Measurements from ENCODE around the gene KCNN1.

Gene KCNN1

DNA sequence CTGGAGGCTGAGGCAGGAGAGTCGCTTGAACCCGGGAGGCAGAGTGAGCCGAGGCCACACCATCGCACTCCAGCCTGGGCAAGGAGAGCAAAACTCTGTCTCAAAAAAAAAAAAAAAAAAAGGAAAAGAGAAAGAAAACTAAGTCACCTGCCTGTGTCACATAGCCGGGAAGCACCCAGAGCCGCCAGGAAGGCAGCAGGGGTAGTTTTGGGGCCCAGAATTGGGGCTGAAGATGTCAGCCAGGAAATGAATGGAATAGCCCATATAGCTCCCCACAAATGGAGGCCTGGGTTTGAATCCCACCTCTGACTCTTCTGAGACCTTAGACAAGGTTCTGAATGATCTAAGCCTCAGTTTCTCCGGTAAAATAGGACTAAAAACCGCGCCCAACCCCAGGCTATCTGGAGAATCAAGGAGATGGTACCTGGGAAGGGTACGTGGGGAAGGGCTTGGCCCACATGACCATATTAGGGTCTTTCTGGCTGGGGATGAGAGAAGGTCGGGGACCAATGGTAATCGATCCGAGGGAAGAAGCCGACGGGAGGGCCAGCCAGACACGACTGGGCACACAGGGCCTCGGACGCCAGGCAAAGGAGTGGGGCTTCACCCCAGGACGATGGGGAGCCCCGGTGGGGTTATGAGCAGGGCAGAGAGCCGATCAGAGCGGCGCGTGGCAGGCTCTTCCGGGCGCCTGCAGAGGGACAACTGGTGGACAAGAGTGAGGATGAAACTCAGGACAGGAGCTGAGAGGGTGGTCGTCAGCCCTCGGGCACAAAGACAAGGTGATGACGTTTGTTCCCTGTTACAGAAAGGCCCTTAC lies 19.7 kb upstream of the KCNN1 start:
- TF ChIP-seq CTCF (IDR thresholded peaks at IDR 0.05; ENCODE audit: control insufficient read depth, insufficient read depth, low read depth, low read length, missing control alignments), result no peak
- no peak for DNase-seq (ENCODE audit: low read depth)
- H3K4me3 ChIP-seq (ENCODE audit: control insufficient read depth, low read depth, low read length), result peak overlapping the region; percentile 45

GRCh38 chr19:17947815-17948513 lies 18.9 kb upstream of the KCNN1 start:
- H3K4me3 ChIP-seq (ENCODE audit: control insufficient read depth, low read depth, low read length), result peak overlapping the region; percentile 60
- no peak for TF ChIP-seq CTCF (IDR thresholded peaks at IDR 0.05; ENCODE audit: control insufficient read depth, insufficient read depth, low read depth, low read length, missing control alignments)
- peak; percentile 46 for DNase-seq (ENCODE audit: low read depth)

- no peak for TF ChIP-seq CTCF (IDR thresholded peaks at IDR 0.05; ENCODE audit: control insufficient read depth, insufficient read depth, low read depth, low read length, missing control alignments)
- DNase-seq (ENCODE audit: low read depth), result no peak
- peak overlapping the region; percentile 60 for H3K4me3 ChIP-seq (ENCODE audit: control insufficient read depth, low read depth, low read length)
Measured at GRCh38 chr19:17948514-17948900, 18.4 kb upstream of the KCNN1 start.

DNA sequence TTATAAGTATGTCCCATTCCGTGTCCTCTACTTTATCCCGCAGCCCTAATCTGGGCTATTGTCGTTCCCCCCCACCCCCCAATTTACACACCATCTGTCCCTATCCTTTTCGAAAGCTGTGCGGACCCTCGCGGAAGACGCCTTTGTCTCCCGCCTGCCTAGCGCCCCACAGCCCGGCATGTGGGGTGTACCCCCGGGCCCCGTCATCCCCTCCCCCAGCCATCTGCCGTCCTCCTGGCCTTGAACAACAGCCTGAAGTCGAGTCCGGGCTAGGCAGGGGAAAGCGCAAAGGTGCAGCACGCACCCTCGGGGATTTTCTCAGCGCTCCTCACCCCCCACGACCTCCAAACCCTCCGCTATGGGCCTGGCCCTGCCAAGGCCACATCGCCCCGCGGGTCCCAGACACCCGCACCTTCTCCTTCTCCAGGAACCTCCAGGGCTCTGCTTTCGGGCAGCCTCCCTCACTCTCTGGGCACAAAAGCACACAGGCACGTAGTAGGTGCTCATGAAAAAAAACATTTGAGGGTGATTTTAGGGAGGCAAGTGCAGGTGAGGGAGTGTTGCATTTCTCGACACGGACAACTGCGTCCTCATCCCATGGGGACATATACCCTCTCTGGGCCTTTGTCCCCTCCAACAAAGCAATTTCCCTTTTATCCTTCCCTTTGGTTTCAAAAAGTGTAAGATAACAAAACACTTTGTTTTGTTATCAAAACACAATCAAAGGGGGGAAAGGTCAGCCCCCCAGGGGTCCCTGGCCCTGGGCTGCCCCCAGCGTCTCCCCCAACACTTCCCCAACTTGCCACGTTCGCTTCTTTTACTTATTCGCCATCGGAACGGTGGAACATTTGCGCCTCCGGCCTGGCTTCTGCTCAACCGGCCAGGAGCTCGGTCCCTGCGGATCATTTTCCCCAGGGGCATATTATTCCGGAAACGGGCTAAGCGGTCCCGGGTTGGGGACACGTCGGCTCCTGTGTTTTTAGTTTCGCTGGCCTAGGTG lies 17.7 kb upstream of the KCNN1 start:
- no peak overlapping the region for H3K4me3 ChIP-seq (ENCODE audit: control insufficient read depth, low read depth, low read length)
- no peak for DNase-seq (ENCODE audit: low read depth)

GRCh38 chr19:17949956-17950309 lies 17.0 kb upstream of the KCNN1 start:
- DNase-seq (ENCODE audit: low read depth), result no peak
- no peak overlapping the region for H3K4me3 ChIP-seq (ENCODE audit: control insufficient read depth, low read depth, low read length)
- TF ChIP-seq CTCF (IDR thresholded peaks at IDR 0.05; ENCODE audit: control insufficient read depth, insufficient read depth, low read depth, low read length, missing control alignments), result no peak

More for the DNA sequence above, 17.7 kb upstream of the KCNN1 start:
- no peak for TF ChIP-seq CTCF (IDR thresholded peaks at IDR 0.05; ENCODE audit: control insufficient read depth, insufficient read depth, low read depth, low read length, missing control alignments)

Data from AG09309 (cell line).